Measurements from ENCODE around the gene NAA60.

DNA sequence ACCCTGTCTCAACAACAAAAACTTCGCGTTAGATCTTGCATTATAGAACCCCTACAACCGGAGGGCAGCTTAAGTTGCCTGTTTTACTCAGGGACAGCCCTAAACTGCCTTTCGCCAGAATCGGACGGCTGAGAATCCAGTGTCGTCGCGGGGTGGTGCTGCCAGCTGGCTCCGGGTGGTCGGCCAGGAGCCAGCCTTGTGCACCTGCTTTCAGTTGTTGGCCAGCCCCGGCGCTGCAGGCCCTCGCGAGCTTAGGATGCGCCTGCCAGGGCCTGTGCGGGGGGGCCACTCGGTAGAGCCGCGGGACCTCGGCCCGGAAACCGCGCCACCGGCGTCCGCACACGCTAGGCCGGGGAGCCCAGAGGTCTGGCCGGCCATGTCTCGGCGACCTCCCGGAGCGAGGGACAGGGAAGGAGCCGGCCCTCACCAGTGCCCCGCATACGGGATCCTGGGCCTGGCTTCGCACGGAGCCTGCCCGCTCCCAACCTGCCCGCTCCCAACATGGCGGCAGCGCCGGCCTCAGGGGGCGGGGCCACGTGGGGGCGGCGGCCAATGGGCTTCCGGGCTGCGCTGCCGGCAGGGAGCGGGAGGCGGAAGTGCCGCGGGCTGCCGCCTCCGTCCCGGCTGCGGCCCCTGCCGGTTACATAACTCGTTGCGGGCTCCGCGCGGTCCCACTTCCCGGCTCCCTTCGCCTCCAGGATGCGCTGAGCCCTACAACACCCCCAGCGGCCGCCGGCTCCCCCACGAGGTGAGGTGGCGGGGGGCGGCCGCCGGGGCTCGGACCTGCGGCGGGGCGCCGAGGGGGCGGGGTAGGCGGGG is 14.2 kb downstream of the NAA60 start:
- TF ChIP-seq POLR2A (IDR thresholded peaks at IDR 0.05) (no peak), CTCF (IDR thresholded peaks at IDR 0.05) (no peak)

All from vagina (tissue), 2 donors.